Thoracic aorta (tissue), 2 donors: ENCODE results near the gene TRPT1. TPM values are rescaled to one million over a fixed set of nuclear protein-coding genes. Genes with fewer than 3 reads are reported as not detected.

Experiments used
- ATAC-seq: fragments of 150-250 bp; one replicate; pipeline ENCODE4 v1.8.0; 2017; ENCODE audit warnings: low read depth; ENCODE audit not compliant: insufficient number of reproducible peaks, low FRiP score
- DNase-seq: peaks from one replicate; pipeline ENCODE4 v3.0.0-alpha.2; 2020; ENCODE audit warnings: low spot score
- H3K27ac ChIP-seq, 2 donors: fragments of 200-600 bp; sonication (generic); 1 replicate in 1 of 2; 2 replicates in 1 of 2; pipeline ENCODE4 v1.5.1; 2016; ENCODE audit warnings: mild to moderate bottlenecking in 2 of 2, moderate library complexity in 2 of 2
- H3K27me3 ChIP-seq: fragments of 200-600 bp; sonication (generic); replicated peaks from 2 replicates; pipeline ENCODE4 v1.6.0; 2016; ENCODE audit warnings: mild to moderate bottlenecking; ENCODE audit not compliant: insufficient read depth
- H3K36me3 ChIP-seq: fragments of 200-600 bp; sonication (generic); one replicate; pipeline ENCODE4 v1.5.1; 2016
- H3K4me1 ChIP-seq, 2 donors: fragments of 200-600 bp; sonication (generic); 1 replicate in 1 of 2; 2 replicates in 1 of 2; pipeline versions ENCODE4 v1.5.1 to v1.6.0; 2016; ENCODE audit warnings: low read depth in 2 of 2, mild to moderate bottlenecking in 1 of 2; ENCODE audit not compliant: control insufficient read depth in 1 of 2
- H3K4me3 ChIP-seq: fragments of 200-600 bp; sonication (generic); 2 replicates; pipeline ENCODE4 v1.5.1; 2016; ENCODE audit warnings: mild to moderate bottlenecking
- H3K9me3 ChIP-seq: fragments of 200-600 bp; sonication (generic); 2 replicates; pipeline ENCODE4 v1.5.1; 2016
- total RNA-seq, 2 donors: library from RNA; depleted of rRNA; stranded (reverse); fragments of >200 nt; gene quantifications; one replicate each; pipeline versions ENCODE4 v1.1.0 to v1.2.3, GENCODE V29; 2016
- TF ChIP-seq, protein P1 (sequence below): fragments of 200-600 bp; sonication (generic); IDR thresholded peaks from one replicate; pipeline ENCODE4 v1.5.1; 2019; ENCODE audit warnings: antibody characterized with exemption

TRPT1 gene
- total RNA-seq, 2 donors from 2014 or later, result 67.2 to 95.3 TPM

DNA sequence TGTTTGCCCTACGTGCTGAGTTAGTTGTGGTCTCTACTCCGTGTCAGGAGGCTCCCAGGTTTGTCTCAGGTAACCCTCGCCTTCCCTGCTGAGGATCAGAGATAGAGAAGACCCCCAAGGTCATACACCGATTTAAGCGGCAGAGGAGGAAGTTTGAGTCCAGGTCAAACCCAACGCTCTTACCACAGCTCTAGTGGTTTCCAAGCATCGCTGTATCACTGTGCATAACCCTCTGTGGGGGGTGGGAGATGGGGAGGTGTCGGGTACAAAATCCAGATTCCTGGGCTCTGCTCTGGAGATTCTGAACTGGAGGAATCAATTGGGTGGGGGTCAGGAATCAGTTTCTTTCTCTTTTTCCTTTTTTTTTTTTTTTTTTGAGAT lies 5.0 kb upstream of the TRPT1 start:
- H3K4me1 ChIP-seq, result peaks cover 35 to 75% of the 10 kb centered on the region in 2 donors

DNA sequence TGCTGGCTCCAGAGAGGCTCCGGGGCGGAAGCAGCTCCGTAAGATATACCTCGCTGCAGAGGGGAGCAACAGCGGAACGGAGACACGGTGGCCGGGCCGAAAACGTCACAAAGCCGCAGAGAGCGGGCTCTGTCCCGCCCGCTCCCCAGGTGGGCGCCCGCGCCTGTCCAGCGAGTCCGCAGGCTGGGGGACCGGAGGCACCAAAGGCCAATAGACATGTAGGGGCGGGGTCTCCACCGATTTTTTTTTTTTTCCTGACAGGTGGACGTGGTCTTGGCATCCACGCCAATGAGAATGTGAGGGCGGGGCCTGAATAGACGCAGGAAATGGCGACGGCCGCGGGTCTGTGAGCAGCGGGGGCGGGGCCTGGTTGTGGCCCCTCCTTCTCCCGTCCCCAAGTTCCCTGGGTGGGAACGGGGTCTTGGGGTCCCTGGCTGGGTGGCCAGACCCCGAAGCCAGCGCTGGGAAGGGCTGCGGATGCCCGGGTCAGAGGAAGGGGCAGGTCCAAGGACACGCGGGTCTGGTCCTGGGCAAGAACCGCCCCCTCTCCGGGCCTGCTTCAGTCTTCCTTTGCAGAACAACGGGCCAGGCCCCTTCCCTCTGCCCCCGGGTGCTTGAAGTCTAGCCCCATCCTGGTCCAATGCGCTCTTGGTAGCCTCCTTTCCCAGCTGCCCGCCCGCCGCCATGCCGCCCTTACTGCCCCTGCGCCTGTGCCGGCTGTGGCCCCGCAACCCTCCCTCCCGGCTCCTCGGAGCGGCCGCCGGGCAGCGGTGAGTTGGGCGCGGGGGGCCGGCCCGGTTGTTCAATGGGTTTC lies 4.4 kb upstream of the TRPT1 start, which contains the start of gene DNAJC4:
TSS of gene DNAJC4 (plus strand) at position 378 of the 814 bp plus-strand sequence. CDS start at position 685, 307 bp downstream.
- TF ChIP-seq, protein P1, sequence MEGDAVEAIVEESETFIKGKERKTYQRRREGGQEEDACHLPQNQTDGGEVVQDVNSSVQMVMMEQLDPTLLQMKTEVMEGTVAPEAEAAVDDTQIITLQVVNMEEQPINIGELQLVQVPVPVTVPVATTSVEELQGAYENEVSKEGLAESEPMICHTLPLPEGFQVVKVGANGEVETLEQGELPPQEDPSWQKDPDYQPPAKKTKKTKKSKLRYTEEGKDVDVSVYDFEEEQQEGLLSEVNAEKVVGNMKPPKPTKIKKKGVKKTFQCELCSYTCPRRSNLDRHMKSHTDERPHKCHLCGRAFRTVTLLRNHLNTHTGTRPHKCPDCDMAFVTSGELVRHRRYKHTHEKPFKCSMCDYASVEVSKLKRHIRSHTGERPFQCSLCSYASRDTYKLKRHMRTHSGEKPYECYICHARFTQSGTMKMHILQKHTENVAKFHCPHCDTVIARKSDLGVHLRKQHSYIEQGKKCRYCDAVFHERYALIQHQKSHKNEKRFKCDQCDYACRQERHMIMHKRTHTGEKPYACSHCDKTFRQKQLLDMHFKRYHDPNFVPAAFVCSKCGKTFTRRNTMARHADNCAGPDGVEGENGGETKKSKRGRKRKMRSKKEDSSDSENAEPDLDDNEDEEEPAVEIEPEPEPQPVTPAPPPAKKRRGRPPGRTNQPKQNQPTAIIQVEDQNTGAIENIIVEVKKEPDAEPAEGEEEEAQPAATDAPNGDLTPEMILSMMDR, result no peak
- DNase-seq (peak; percentile 83), ATAC-seq (no peak)
- H3K27ac ChIP-seq, result peak within 1 kb of the TSS; percentile 88 to 90
- H3K36me3 ChIP-seq, result no peaks in the 10 kb centered on the region
- no peaks in the 10 kb centered on the region for H3K27me3 ChIP-seq
- H3K4me3 ChIP-seq, result peak within 1 kb of the TSS; percentile 85
- no peaks in the 10 kb centered on the region for H3K9me3 ChIP-seq
- H3K4me1 ChIP-seq, result peaks cover 29 to 73% of the 10 kb centered on the region in 2 donors

More for the DNA sequence above, 5.0 kb upstream of the TRPT1 start:
- no peaks in the 10 kb centered on the region for H3K36me3 ChIP-seq
- H3K27ac ChIP-seq, result peak overlapping the region; percentile 88 to 90
- no peak for ATAC-seq
- no peak for DNase-seq
- TF ChIP-seq, protein P1, result no peak
- peak overlapping the region; percentile 85 for H3K4me3 ChIP-seq
- H3K9me3 ChIP-seq, result no peaks in the 10 kb centered on the region
- no peaks in the 10 kb centered on the region for H3K27me3 ChIP-seq

DNA sequence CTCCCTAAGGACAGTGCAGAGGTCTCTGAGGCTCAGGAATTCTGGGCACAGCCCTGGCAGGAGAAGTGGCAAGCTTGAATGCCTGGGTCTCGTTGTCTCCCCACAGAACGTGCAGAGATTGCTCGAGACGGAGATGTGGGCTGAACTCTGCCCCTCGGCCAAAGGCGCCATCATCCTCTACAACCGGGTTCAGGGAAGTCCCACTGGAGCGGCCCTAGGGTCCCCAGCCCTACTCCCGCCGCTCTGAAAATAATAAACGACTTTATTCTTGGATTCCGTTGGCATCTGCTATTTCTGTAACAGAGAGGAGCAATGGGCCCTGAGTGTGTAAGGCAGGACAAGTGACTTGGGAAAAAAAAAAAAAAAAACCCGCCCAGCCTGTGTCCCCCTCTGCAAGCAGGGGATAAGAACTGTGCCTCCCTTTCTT lies 3.8 kb upstream of the TRPT1 start:
- H3K27ac ChIP-seq, result peak overlapping the region; percentile 88 to 90
- TF ChIP-seq, protein P1, result no peak
- peaks cover 26 to 74% of the 10 kb centered on the region in 2 donors for H3K4me1 ChIP-seq
- no peaks in the 10 kb centered on the region for H3K27me3 ChIP-seq
- H3K36me3 ChIP-seq, result no peaks in the 10 kb centered on the region
- H3K9me3 ChIP-seq, result no peaks in the 10 kb centered on the region
- DNase-seq (no peak), ATAC-seq (no peak)
- H3K4me3 ChIP-seq, result peak overlapping the region; percentile 85

DNA sequence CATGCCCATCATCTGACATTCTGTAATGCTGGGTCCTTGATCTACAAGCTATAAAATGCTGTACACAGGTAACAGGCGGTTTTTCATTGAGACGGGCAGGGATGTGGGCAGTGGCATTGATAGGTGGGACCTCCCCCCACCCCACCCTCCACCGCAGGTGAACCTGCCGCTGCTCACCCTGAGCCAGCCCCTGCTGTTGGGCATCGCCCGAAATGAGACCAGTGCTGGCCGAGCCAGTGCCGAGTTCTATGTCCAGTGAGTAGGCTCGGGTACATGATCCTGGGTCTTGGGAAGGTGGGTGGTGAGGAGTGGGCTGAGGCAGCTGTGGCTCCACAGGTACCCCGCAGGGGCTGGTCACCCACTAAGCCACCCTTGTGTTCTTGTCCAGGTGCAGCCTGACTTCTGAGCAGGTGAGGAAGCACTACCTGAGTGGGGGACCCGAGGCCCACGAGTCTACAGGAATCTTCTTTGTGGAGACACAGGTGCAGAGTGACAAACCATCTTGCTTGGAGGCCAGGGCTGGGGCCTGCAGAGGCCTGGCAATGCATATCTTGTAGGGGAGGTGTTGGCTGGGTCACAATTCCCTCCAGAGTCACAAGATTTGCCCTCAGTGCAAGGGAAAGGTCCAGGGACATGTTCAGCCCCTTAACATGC lies 3.2 kb upstream of the TRPT1 start:
- no peaks in the 10 kb centered on the region for H3K27me3 ChIP-seq
- TF ChIP-seq, protein P1, result no peak
- peaks cover 26 to 76% of the 10 kb centered on the region in 2 donors for H3K4me1 ChIP-seq
- no peaks in the 10 kb centered on the region for H3K36me3 ChIP-seq
- ATAC-seq, result no peak
- no peaks in the 10 kb centered on the region for H3K9me3 ChIP-seq
- no peak for DNase-seq
- peak overlapping the region; percentile 88 to 90 for H3K27ac ChIP-seq
- peak overlapping the region; percentile 85 for H3K4me3 ChIP-seq

DNA sequence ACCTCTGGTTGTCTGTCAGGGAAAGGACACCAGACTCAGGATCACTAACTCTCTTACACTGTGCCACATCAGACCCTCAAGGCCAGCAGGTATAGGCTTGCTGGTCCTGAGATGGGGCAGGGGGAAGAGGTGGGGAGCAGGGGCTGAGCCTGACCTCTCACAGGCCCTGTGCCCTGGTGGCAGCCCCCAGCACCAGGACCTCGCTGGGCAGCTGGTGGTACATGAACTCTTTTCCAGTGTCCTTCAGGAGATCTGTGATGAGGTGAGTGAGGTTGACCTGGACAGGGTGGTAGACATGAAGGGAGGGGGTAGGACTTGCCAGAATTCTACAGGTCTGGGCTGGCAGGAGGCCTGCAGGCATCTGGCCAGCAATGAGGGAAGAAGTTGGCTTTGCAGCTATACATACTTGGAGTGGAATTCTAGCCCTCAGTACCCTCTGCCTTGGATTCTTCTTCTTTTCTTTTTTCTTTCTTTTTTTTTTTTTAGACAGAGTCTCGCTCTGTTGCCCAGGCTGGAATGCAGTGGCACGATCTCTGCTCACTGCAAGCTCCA lies 1.5 kb upstream of the TRPT1 start:
- DNase-seq, result no peak
- peak overlapping the region; percentile 93 for H3K27ac ChIP-seq

More for the DNA sequence above, 1.5 kb upstream of the TRPT1 start:
- Histone ChIP-seq H3K36me3 (no peaks in the 10 kb centered on the region), H3K4me3 (peak overlapping the region; percentile 96), H3K27me3 (no peaks in the 10 kb centered on the region), H3K9me3 (no peaks in the 10 kb centered on the region), H3K4me1 (peaks cover 18 to 60% of the 10 kb centered on the region in 2 donors)
- no peak for ATAC-seq
- TF ChIP-seq, protein P1, result no peak
